Ectodermal cell (in vitro differentiated cells): ENCODE measurements around the gene CHCHD3.

ENCODE experiments used
- H3K27ac ChIP-seq: 2 replicates; pipeline ENCODE4 v1.7.0; 2013; ENCODE audit warnings: mild to moderate bottlenecking, low read depth, low read length; ENCODE audit not compliant: insufficient read depth, poor library complexity, severe bottlenecking
- H3K27me3 ChIP-seq: 2 replicates; pipeline ENCODE4 v1.7.0; 2013; ENCODE audit warnings: mild to moderate bottlenecking, low read length; ENCODE audit not compliant: insufficient read depth, control insufficient read depth, poor library complexity, severe bottlenecking
- H3K36me3 ChIP-seq: one replicate; pipeline ENCODE4 v1.7.0; 2013; ENCODE audit warnings: low read length; ENCODE audit not compliant: control insufficient read depth, insufficient read depth
- H3K4me1 ChIP-seq: one replicate; pipeline ENCODE4 v1.7.0; 2013; ENCODE audit warnings: low read length; ENCODE audit not compliant: control insufficient read depth, insufficient read depth
- H3K4me3 ChIP-seq: 2 replicates; pipeline ENCODE4 v1.7.0; 2013; ENCODE audit warnings: low read depth, low read length, control low read depth; ENCODE audit not compliant: insufficient read depth
- H3K9me3 ChIP-seq: 2 replicates; pipeline ENCODE4 v1.7.0; 2013; ENCODE audit warnings: mild to moderate bottlenecking, low read length, moderate library complexity; ENCODE audit not compliant: control insufficient read depth
- WGBS, 2 experiments: methylation state at CpG; one replicate each; pipeline ENCODE4 v1.1.7; 2013; ENCODE audit warnings: missing lambda C conversion rate in 2 of 2; 5-methylcytosine and 5-hydroxymethylcytosine counted together

The CHCHD3 gene

GRCh38 chr7:132750530-132751217 is 331.2 kb downstream of the CHCHD3 start:
- H3K4me3 ChIP-seq, result no peak overlapping the region
- H3K36me3 ChIP-seq, result no peaks in the 10 kb centered on the region
- peak overlapping the region; percentile 38 for H3K27ac ChIP-seq
- 65% methylated on average over 10 to 11 of the region's 11 CpGs for WGBS, 2 experiments
- H3K27me3 ChIP-seq, result no peaks in the 10 kb centered on the region
- peaks cover 11% of the 10 kb centered on the region for H3K4me1 ChIP-seq
- no peaks in the 10 kb centered on the region for H3K9me3 ChIP-seq

- no peak overlapping the region for H3K27ac ChIP-seq
- H3K4me1 ChIP-seq, result peaks cover 11% of the 10 kb centered on the region
- H3K27me3 ChIP-seq, result no peaks in the 10 kb centered on the region
- no peak overlapping the region for H3K4me3 ChIP-seq
- H3K36me3 ChIP-seq, result no peaks in the 10 kb centered on the region
- H3K9me3 ChIP-seq, result no peaks in the 10 kb centered on the region
- 73 to 78% methylated on average over 7 of the region's 7 CpGs for WGBS, 2 experiments
Observed at GRCh38 chr7:132750096-132750495, 331.8 kb downstream of the CHCHD3 start.

- H3K4me3 ChIP-seq, result no peak overlapping the region
- peaks cover 2% of the 10 kb centered on the region for H3K4me1 ChIP-seq
- H3K27me3 ChIP-seq, result no peaks in the 10 kb centered on the region
- H3K9me3 ChIP-seq, result peaks cover 7% of the 10 kb centered on the region
- H3K27ac ChIP-seq, result no peak overlapping the region
- no peaks in the 10 kb centered on the region for H3K36me3 ChIP-seq
Observed at GRCh38 chr7:132745510-132745909, 336.4 kb downstream of the CHCHD3 start.

DNA sequence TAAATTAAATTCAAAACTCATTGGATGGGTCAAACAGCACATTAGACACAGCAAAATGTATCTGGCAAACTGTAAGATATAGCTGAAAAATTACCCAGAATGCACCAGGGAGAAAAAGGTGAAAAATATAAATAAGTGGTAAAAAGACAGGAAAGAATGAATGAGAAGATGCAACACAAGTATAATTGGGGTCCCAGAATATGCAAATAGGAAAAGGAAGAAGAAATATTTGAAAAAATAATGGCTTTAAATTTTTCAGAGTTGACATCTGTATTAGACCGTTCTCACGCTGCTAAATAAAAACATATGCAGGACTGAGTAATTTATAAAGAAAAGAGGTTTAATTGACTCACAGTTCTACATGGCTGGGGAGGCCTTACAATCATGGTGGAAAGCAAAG is 337.9 kb downstream of the CHCHD3 start:
- Histone ChIP-seq H3K4me3 (no peak overlapping the region), H3K27ac (no peak overlapping the region), H3K4me1 (no peaks in the 10 kb centered on the region), H3K9me3 (peaks cover 7% of the 10 kb centered on the region), H3K36me3 (no peaks in the 10 kb centered on the region), H3K27me3 (no peaks in the 10 kb centered on the region)
- 98% methylated on average over 2 of the region's 2 CpGs for WGBS, 2 experiments

- no peak overlapping the region for H3K4me3 ChIP-seq
- H3K4me1 ChIP-seq, result no peaks in the 10 kb centered on the region
- 92 to 95% methylated on average over 4 of the region's 4 CpGs for WGBS, 2 experiments
Observed at GRCh38 chr7:132742189-132742612, 339.7 kb downstream of the CHCHD3 start.

GRCh38 chr7:132740176-132740575 is 341.7 kb downstream of the CHCHD3 start:
- WGBS, 2 experiments, result 91 to 93% methylated on average over 5 of the region's 5 CpGs
- Histone ChIP-seq H3K4me1 (no peaks in the 10 kb centered on the region), H3K27me3 (no peaks in the 10 kb centered on the region), H3K27ac (no peak overlapping the region), H3K4me3 (no peak overlapping the region), H3K36me3 (no peaks in the 10 kb centered on the region), H3K9me3 (peaks cover 7% of the 10 kb centered on the region)

More at GRCh38 chr7:132742189-132742612, 339.7 kb downstream of the CHCHD3 start:
- no peak overlapping the region for H3K27ac ChIP-seq
- H3K36me3 ChIP-seq, result no peaks in the 10 kb centered on the region
- peaks cover 7% of the 10 kb centered on the region for H3K9me3 ChIP-seq
- H3K27me3 ChIP-seq, result no peaks in the 10 kb centered on the region

- Histone ChIP-seq H3K27ac (no peak overlapping the region), H3K4me1 (no peaks in the 10 kb centered on the region), H3K36me3 (no peaks in the 10 kb centered on the region), H3K4me3 (no peak overlapping the region), H3K27me3 (no peaks in the 10 kb centered on the region), H3K9me3 (peaks cover 7% of the 10 kb centered on the region)
- WGBS, 2 experiments, result 86% methylated on average over 4 to 5 of the region's 5 CpGs
Observed at GRCh38 chr7:132739271-132739955, 342.5 kb downstream of the CHCHD3 start.

DNA sequence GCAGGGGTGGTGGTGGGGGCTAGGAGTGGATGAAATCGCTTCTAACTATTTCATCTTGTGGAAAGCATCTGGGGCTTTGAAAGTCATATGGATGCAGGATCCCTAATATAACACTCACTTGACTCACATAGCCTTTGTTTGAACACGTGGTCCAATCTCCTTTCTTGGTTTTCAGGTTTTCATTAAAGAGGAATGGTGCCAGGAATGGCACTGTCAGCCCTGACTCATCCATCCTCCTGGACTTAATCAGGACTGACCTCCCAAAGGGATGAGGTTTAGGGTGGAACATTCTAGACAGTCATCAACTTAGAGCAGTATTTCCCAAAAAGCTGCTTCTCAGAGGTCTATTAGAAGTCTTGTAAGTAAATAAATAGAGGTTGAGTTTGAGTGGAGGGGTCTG is 343.6 kb downstream of the CHCHD3 start:
- Histone ChIP-seq H3K9me3 (peaks cover 4% of the 10 kb centered on the region), H3K27me3 (no peaks in the 10 kb centered on the region), H3K4me1 (no peaks in the 10 kb centered on the region), H3K36me3 (no peaks in the 10 kb centered on the region), H3K27ac (no peak overlapping the region), H3K4me3 (no peak overlapping the region)
- WGBS, 2 experiments, result 85 to 97% methylated on average over 2 of the region's 2 CpGs

GRCh38 chr7:132735476-132735875 is 346.4 kb downstream of the CHCHD3 start:
- H3K36me3 ChIP-seq, result no peaks in the 10 kb centered on the region
- H3K27me3 ChIP-seq, result no peaks in the 10 kb centered on the region
- H3K27ac ChIP-seq, result no peak overlapping the region
- H3K9me3 ChIP-seq, result no peaks in the 10 kb centered on the region
- H3K4me1 ChIP-seq, result peaks cover 11% of the 10 kb centered on the region
- no peak overlapping the region for H3K4me3 ChIP-seq
- WGBS, 2 experiments, result 91 to 96% methylated on average over 2 of the region's 3 CpGs
